Activated CD8-positive, alpha-beta memory T cell treated with anti-CD3 and anti-CD28 coated beads for 24 hours (primary cell): ENCODE data around the gene PDRG1.
"Not testable (repeated sequence)": the region's sequence is repeated elsewhere in the genome, so short reads cannot be mapped to it uniquely, and the experiment has no call there.

ENCODE experiments used
- DNase-seq: peaks from one replicate; pipeline ENCODE4 v3.0.0-alpha.2; 2020

Gene PDRG1

GRCh38 chr20:31966991-31967655 lies 15.3 kb upstream of the PDRG1 start:
- no peak for DNase-seq

- DNase-seq = no peak
Observed at GRCh38 chr20:31963889-31964288, 12.0 kb upstream of the PDRG1 start.

- DNase-seq = no peak
Observed at GRCh38 chr20:31962761-31963160, 10.9 kb upstream of the PDRG1 start.

- no peak for DNase-seq
Observed at GRCh38 chr20:31956556-31957526, 5.0 kb upstream of the PDRG1 start.

GRCh38 chr20:31954500-31954899 lies 2.7 kb upstream of the PDRG1 start:
- no peak for DNase-seq

GRCh38 chr20:31953556-31954148 lies 1.8 kb upstream of the PDRG1 start:
- no peak for DNase-seq

GRCh38 chr20:31951203-31951529 lies 680 bp downstream of the PDRG1 start:
- DNase-seq = no peak

GRCh38 chr20:31949877-31950646 lies 1.8 kb downstream of the PDRG1 start:
- no peak for DNase-seq

GRCh38 chr20:31948008-31948407 lies 3.8 kb downstream of the PDRG1 start:
- DNase-seq = no peak

GRCh38 chr20:31945785-31946184 lies 6.1 kb downstream of the PDRG1 start:
- no peak for DNase-seq

- no peak for DNase-seq
Observed at GRCh38 chr20:31945319-31945718, 6.5 kb downstream of the PDRG1 start.

GRCh38 chr20:31943052-31943471 lies 8.8 kb downstream of the PDRG1 start:
- no peak for DNase-seq

GRCh38 chr20:31939661-31940060 lies 12.2 kb downstream of the PDRG1 start:
- no peak for DNase-seq

GRCh38 chr20:31937820-31938219 lies 14.0 kb downstream of the PDRG1 start:
- no peak for DNase-seq

- no peak for DNase-seq
Observed at GRCh38 chr20:31936420-31936819, 15.4 kb downstream of the PDRG1 start.

- DNase-seq = no peak
Observed at GRCh38 chr20:31934968-31935764, 16.7 kb downstream of the PDRG1 start.

GRCh38 chr20:31934491-31934890 lies 17.4 kb downstream of the PDRG1 start:
- no peak for DNase-seq

- DNase-seq = no peak
Observed at GRCh38 chr20:31933698-31934097, 18.1 kb downstream of the PDRG1 start.

GRCh38 chr20:31930779-31931178 lies 21.1 kb downstream of the PDRG1 start:
- no peak for DNase-seq

GRCh38 chr20:31929631-31930030 lies 22.2 kb downstream of the PDRG1 start:
- not testable (repeated sequence) for DNase-seq

GRCh38 chr20:31927627-31928159 lies 24.2 kb downstream of the PDRG1 start:
- no peak for DNase-seq

- DNase-seq = no peak
Observed at GRCh38 chr20:31926493-31926892, 25.4 kb downstream of the PDRG1 start.
